Parathyroid adenoma (tissue), 2 donors: ENCODE measurements around the gene MSANTD1.

Experiments
- H2AFZ ChIP-seq: fragments of 300-600 bp; sonication (generic); one replicate; pipeline ENCODE4 v1.7.0; 2017; ENCODE audit warnings: antibody characterized with exemption, mild to moderate bottlenecking
- H3K27ac ChIP-seq: fragments of 300-600 bp; sonication (generic); one replicate; pipeline ENCODE4 v1.7.0; 2017
- H3K27me3 ChIP-seq: fragments of 300-600 bp; sonication (generic); one replicate; pipeline ENCODE4 v1.7.0; 2017; ENCODE audit warnings: low read length; ENCODE audit not compliant: control insufficient read depth, insufficient read depth
- H3K36me3 ChIP-seq: fragments of 300-600 bp; sonication (generic); one replicate; pipeline ENCODE4 v1.7.0; 2017; ENCODE audit warnings: low read length; ENCODE audit not compliant: control insufficient read depth, insufficient read depth
- H3K4me1 ChIP-seq: fragments of 300-600 bp; sonication (generic); one replicate; pipeline ENCODE4 v1.7.0; 2017; ENCODE audit warnings: control low read depth
- H3K4me2 ChIP-seq: fragments of 300-600 bp; sonication (generic); one replicate; pipeline ENCODE4 v1.7.0; 2017; ENCODE audit warnings: low read length
- H3K4me3 ChIP-seq: fragments of 300-600 bp; sonication (generic); one replicate; pipeline ENCODE4 v1.7.0; 2017; ENCODE audit warnings: low read depth, low read length
- H3K79me2 ChIP-seq: fragments of 300-600 bp; sonication (generic); one replicate; pipeline ENCODE4 v1.7.0; 2017; ENCODE audit warnings: control low read depth
- H3K9ac ChIP-seq: fragments of 300-600 bp; sonication (generic); one replicate; pipeline ENCODE4 v1.7.0; 2017; ENCODE audit warnings: mild to moderate bottlenecking
- H3K9me3 ChIP-seq: fragments of 300-600 bp; sonication (generic); one replicate; pipeline ENCODE4 v1.7.0; 2017; ENCODE audit warnings: low read length; ENCODE audit not compliant: control insufficient read depth
- TF ChIP-seq, protein P1 (sequence below): fragments of 300-600 bp; sonication (generic); IDR thresholded peaks from one replicate; pipeline ENCODE4 v1.7.0; 2017; ENCODE audit warnings: antibody characterized with exemption, mild to moderate bottlenecking
- donor health status: primary hyperparathyroidism.

Gene MSANTD1

DNA sequence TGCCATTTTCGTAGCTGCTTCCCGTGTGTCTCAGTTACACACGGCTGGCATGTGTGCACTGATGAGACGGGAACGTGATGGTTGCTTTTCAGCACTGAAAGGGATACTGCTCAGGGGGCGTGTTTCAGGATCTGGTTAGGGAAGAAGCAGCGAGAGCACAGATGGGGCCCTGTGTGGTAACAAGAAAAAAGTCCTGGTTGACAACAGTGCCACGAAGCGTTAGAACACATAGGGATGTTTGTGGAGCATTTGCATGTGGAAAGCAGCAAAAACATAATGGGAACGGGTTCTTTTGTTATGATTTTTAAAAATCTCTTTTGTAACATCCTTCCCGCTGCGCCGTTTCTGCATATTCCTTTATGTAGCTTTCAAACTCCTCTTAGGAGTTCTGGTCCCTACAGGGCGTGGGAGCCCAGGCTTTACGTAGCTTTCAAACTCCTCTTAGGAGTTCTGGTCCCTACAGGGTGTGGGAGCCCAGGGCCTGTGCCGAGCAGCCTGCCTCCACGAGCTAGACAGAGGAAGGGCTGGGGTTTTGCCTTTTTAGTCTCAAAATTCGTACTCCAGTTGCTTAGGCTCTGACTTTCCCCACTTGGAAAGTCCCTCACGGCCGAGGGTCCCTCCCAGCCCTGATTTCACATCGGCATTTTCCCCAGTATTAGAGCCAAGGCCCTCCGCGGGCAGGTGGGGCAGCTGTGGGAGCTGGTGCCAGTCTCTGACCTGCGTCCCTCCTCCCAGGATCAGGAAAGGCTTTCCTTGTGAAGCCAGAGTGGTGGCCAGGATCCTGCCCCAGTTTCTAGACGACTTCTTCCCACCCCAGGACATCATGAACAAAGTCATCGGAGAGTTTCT lies 11.0 kb upstream of the MSANTD1 start:
- H3K27ac ChIP-seq, result no peak overlapping the region
- H3K4me2 ChIP-seq, result no peak overlapping the region
- TF ChIP-seq, protein P1, sequence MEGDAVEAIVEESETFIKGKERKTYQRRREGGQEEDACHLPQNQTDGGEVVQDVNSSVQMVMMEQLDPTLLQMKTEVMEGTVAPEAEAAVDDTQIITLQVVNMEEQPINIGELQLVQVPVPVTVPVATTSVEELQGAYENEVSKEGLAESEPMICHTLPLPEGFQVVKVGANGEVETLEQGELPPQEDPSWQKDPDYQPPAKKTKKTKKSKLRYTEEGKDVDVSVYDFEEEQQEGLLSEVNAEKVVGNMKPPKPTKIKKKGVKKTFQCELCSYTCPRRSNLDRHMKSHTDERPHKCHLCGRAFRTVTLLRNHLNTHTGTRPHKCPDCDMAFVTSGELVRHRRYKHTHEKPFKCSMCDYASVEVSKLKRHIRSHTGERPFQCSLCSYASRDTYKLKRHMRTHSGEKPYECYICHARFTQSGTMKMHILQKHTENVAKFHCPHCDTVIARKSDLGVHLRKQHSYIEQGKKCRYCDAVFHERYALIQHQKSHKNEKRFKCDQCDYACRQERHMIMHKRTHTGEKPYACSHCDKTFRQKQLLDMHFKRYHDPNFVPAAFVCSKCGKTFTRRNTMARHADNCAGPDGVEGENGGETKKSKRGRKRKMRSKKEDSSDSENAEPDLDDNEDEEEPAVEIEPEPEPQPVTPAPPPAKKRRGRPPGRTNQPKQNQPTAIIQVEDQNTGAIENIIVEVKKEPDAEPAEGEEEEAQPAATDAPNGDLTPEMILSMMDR, result no peak
- H3K9ac ChIP-seq, result no peak overlapping the region
- no peaks in the 10 kb centered on the region for H3K79me2 ChIP-seq
- no peaks in the 10 kb centered on the region for H3K36me3 ChIP-seq
- H2AFZ ChIP-seq, result no peak overlapping the region
- no peak overlapping the region for H3K4me3 ChIP-seq
- no peaks in the 10 kb centered on the region for H3K4me1 ChIP-seq
- H3K9me3 ChIP-seq, result no peaks in the 10 kb centered on the region
- H3K27me3 ChIP-seq, result no peaks in the 10 kb centered on the region

DNA sequence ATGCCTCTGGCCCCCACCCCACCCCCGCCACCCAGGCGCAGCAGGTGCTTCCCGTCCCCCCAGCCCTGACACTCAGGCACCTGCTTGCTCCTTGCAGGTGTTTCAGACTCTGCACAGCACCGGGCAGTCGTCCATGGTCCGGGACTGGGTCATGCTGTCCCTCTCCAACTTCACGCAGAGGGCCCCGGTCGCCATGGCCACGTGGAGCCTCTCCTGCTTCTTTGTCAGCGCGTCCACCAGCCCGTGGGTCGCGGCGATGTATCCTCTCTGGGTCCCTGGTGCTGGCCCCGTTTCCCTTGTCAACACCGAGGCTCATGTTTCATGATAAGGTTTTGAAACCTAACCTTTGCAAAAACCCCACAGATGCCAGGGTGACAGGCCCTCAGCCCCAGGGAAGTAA lies 10.2 kb upstream of the MSANTD1 start:
- no peak overlapping the region for H3K9ac ChIP-seq
- no peaks in the 10 kb centered on the region for H3K36me3 ChIP-seq
- no peak overlapping the region for H2AFZ ChIP-seq
- H3K4me2 ChIP-seq, result no peak overlapping the region
- H3K27me3 ChIP-seq, result no peaks in the 10 kb centered on the region
- no peaks in the 10 kb centered on the region for H3K9me3 ChIP-seq
- H3K27ac ChIP-seq, result no peak overlapping the region
- H3K4me1 ChIP-seq, result no peaks in the 10 kb centered on the region
- TF ChIP-seq, protein P1, result no peak
- H3K4me3 ChIP-seq, result no peak overlapping the region
- H3K79me2 ChIP-seq, result no peaks in the 10 kb centered on the region

DNA sequence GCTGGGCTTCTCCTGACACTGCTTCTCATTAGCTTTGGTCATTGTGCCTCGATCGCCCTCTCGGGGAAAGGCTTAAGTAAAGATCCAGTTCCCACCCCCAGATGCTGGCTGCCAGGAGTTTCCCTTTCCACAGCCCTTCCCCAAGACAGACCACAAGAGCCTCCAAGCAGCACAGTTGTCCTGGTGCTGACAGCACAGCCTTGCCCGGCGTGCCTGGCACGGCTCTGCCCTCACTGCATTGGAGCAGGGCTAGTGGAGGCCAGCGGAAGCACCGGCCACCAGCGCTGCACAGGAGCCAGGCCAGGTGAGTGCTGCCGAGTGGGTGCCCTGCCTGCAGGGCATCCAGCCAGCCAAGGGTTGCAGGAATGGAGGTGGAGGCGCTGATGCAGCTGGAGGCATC lies 9.7 kb upstream of the MSANTD1 start:
- H3K36me3 ChIP-seq, result no peaks in the 10 kb centered on the region

DNA sequence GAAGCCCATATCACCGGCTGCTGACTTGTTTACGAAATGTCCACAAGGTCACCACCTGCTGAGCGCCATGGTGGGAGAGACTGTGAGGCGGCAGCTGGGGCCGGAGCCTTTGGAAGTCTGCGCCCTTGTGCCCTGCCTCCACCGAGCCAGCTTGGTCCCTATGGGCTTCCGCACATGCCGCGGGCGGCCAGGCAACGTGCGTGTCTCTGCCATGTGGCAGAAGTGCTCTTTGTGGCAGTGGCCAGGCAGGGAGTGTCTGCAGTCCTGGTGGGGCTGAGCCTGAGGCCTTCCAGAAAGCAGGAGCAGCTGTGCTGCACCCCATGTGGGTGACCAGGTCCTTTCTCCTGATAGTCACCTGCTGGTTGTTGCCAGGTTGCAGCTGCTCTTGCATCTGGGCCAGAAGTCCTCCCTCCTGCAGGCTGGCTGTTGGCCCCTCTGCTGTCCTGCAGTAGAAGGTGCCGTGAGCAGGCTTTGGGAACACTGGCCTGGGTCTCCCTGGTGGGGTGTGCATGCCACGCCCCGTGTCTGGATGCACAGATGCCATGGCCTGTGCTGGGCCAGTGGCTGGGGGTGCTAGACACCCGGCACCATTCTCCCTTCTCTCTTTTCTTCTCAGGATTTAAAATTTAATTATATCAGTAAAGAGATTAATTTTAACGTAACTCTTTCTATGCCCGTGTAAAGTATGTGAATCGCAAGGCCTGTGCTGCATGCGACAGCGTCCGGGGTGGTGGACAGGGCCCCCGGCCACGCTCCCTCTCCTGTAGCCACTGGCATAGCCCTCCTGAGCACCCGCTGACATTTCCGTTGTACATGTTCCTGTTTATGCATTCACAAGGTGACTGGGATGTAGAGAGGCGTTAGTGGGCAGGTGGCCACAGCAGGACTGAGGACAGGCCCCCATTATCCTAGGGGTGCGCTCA lies 8.7 kb upstream of the MSANTD1 start:
- H3K9ac ChIP-seq, result no peak overlapping the region
- H3K27ac ChIP-seq, result no peak overlapping the region
- H3K27me3 ChIP-seq, result no peaks in the 10 kb centered on the region
- no peaks in the 10 kb centered on the region for H3K9me3 ChIP-seq
- no peak overlapping the region for H3K4me3 ChIP-seq
- H3K4me2 ChIP-seq, result no peak overlapping the region
- no peaks in the 10 kb centered on the region for H3K79me2 ChIP-seq
- TF ChIP-seq, protein P1, result no peak
- H3K4me1 ChIP-seq, result no peaks in the 10 kb centered on the region
- no peaks in the 10 kb centered on the region for H3K36me3 ChIP-seq
- no peak overlapping the region for H2AFZ ChIP-seq

More for the DNA sequence above, 9.7 kb upstream of the MSANTD1 start:
- H3K27ac ChIP-seq, result no peak overlapping the region
- no peak overlapping the region for H3K9ac ChIP-seq
- no peak overlapping the region for H3K4me2 ChIP-seq
- no peak overlapping the region for H2AFZ ChIP-seq
- H3K79me2 ChIP-seq, result no peaks in the 10 kb centered on the region
- TF ChIP-seq, protein P1, result no peak
- no peaks in the 10 kb centered on the region for H3K4me1 ChIP-seq
- no peaks in the 10 kb centered on the region for H3K27me3 ChIP-seq
- no peaks in the 10 kb centered on the region for H3K9me3 ChIP-seq
- no peak overlapping the region for H3K4me3 ChIP-seq
